Endothelial cell (in vitro differentiated cells): ENCODE data around the gene A2ML1. TPM values are rescaled to one million over a fixed set of nuclear protein-coding genes. Genes with fewer than 3 reads are reported as not detected.
"Not testable (repeated sequence)": the region's sequence is repeated elsewhere in the genome, so short reads cannot be mapped to it uniquely, and the experiment has no call there.

Experiments
- DNase-seq: peaks from one replicate; pipeline ENCODE4 v3.0.0; 2021; ENCODE audit warnings: low spot score
- H3K27ac Mint-ChIP-seq: one replicate; pipeline ENCODE4 v1.8.0; 2021; ENCODE audit warnings: mixed read lengths, inconsistent platforms; ENCODE audit not compliant: unreplicated experiment
- H3K27me3 Mint-ChIP-seq: one replicate; pipeline ENCODE4 v1.8.0; 2021; ENCODE audit warnings: mild to moderate bottlenecking, moderate library complexity, mixed read lengths, inconsistent platforms; ENCODE audit not compliant: unreplicated experiment
- H3K36me3 Mint-ChIP-seq: one replicate; pipeline ENCODE4 v1.8.0; 2021; ENCODE audit warnings: mild to moderate bottlenecking, low read depth, mixed read lengths, inconsistent platforms; ENCODE audit not compliant: unreplicated experiment
- H3K4me1 Mint-ChIP-seq: one replicate; pipeline ENCODE4 v1.8.0; 2021; ENCODE audit warnings: mild to moderate bottlenecking, mixed read lengths, inconsistent platforms; ENCODE audit not compliant: unreplicated experiment
- H3K4me3 Mint-ChIP-seq: one replicate; pipeline ENCODE4 v1.8.0; 2021; ENCODE audit warnings: mild to moderate bottlenecking, mixed read lengths, inconsistent platforms; ENCODE audit not compliant: unreplicated experiment
- H3K9me3 Mint-ChIP-seq: one replicate; pipeline ENCODE4 v1.8.0; 2021; ENCODE audit warnings: mixed read lengths, inconsistent platforms; ENCODE audit not compliant: unreplicated experiment
- total RNA-seq: library from RNA; stranded (reverse); fragmentation: NEBNext Ultra II Directional; extraction: Animal tissue kit (Norgen Biotek cat#: 25700); gene quantifications from one replicate; pipeline ENCODE4 v1.2.1, GENCODE V29; 2021; ENCODE audit not compliant: unreplicated experiment
- TF ChIP-seq, protein P1 (sequence below): fragments of 200-600 bp; sonication (generic); IDR thresholded peaks from one replicate; pipeline ENCODE4 v1.5.0; 2021; ENCODE audit warnings: antibody characterized with exemption; ENCODE audit not compliant: unreplicated experiment

Gene A2ML1
- total RNA-seq, 1 donor from 2014 or later = not detected

DNA sequence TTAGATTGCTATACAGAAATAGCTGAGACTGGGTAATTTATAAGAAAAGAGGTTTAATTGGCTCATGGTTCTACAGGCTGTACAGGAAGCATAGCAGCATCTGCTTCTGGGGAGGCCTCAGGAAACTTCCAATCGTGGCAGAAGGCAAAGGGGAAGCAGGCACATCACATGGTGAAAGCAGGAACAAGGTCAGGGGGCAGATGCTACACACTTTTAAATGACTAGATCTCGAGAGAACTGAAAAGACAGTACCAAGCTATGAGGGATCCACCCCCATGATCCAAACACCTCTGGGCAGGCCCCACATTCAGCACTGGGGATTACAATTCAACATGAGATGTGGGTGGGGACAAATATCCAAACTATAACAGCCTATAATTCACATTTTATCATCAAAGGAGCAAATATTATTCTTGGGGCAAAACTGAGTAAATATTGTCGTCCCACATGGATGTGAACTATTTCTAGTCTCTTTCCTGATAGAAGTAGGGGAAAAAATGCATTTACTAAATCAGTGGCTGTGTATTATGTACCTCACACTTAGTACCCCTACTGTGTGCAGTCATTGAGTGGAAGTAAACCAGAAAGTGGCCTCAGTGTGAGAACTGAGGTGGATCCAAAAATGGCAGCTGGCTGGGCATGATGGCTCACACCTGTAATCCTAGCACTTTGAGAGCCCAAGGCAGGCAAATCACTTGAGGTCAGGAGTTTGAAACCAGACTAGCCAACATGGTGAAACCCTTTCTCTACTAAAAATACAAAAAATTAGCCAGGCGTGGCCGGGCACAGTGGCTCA, 25.4 kb upstream of the A2ML1 start:
- H3K27ac Mint-ChIP-seq = no peak overlapping the region
- no peaks in the 10 kb centered on the region for H3K9me3 Mint-ChIP-seq
- DNase-seq = no peak
- H3K4me3 Mint-ChIP-seq = no peak overlapping the region
- no peaks in the 10 kb centered on the region for H3K4me1 Mint-ChIP-seq
- peaks cover 4% of the 10 kb centered on the region for H3K27me3 Mint-ChIP-seq
- H3K36me3 Mint-ChIP-seq = peaks cover 18% of the 10 kb centered on the region
- TF ChIP-seq, protein P1, sequence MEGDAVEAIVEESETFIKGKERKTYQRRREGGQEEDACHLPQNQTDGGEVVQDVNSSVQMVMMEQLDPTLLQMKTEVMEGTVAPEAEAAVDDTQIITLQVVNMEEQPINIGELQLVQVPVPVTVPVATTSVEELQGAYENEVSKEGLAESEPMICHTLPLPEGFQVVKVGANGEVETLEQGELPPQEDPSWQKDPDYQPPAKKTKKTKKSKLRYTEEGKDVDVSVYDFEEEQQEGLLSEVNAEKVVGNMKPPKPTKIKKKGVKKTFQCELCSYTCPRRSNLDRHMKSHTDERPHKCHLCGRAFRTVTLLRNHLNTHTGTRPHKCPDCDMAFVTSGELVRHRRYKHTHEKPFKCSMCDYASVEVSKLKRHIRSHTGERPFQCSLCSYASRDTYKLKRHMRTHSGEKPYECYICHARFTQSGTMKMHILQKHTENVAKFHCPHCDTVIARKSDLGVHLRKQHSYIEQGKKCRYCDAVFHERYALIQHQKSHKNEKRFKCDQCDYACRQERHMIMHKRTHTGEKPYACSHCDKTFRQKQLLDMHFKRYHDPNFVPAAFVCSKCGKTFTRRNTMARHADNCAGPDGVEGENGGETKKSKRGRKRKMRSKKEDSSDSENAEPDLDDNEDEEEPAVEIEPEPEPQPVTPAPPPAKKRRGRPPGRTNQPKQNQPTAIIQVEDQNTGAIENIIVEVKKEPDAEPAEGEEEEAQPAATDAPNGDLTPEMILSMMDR = no peak

DNA sequence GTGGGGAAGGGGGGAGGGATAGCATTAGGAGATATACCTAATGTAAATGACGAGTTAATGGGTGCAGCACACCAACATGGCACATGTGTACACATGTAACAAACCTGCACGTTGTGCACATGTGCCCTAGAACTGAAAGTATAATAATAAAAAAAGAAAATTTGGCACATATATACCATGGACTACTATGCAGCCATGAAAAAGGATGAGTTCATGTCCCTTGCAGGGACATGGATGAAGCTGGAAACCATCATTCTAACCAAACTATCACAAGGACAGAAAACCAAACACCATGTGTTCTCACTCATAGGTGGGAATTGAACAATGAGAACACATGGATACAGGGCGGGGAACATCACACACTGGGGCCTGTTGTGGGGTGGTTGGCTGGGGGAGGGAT, 21.2 kb upstream of the A2ML1 start:
- H3K27me3 Mint-ChIP-seq, H3K36me3 Mint-ChIP-seq, DNase-seq, H3K27ac Mint-ChIP-seq, H3K9me3 Mint-ChIP-seq, H3K4me3 Mint-ChIP-seq, H3K4me1 Mint-ChIP-seq: not testable (repeated sequence)

DNA sequence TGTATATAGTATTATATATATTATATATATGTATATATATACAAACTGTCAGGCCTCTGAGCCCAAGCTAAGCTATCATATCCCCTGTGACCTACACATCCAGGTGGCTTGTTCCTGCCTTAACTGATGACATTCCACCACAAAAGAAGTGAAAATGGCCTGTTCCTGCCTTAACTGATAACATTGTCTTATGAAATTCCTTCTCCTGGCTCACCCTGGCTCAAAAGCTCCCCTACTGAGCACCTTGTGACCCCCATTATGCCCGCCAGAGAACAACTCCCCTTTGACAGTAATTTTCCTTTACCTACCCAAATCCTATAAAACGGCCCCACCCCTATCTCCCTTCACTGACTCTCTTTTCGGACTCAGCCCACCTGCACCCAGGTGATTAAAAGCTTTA, 17.6 kb upstream of the A2ML1 start:
- Mint-ChIP-seq H3K4me1 (peaks cover 12% of the 10 kb centered on the region), H3K27me3 (peaks cover 11% of the 10 kb centered on the region), H3K27ac (peak overlapping the region; percentile 24)
- not testable (repeated sequence) for H3K9me3 Mint-ChIP-seq, DNase-seq, H3K4me3 Mint-ChIP-seq, H3K36me3 Mint-ChIP-seq

DNA sequence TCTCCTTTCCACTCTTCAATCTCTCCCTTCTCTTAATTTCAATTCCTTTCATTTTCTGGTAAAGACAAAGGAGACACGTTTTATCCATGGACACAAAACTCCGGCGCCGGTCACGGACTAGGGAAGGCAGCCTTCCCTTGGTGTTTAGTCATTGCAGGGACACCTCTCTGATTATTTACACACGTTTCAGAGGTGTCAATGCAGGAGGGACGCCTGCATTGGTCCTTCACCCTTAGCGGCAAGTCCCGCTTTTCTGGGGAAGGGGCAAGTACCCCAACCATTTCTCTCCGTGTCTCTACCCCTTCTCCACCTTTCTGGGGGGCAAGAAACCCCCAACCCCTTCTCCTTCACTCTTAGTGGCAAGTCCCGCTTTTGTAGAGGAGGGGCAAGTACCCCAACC, 16.9 kb upstream of the A2ML1 start:
- Mint-ChIP-seq H3K27ac (peak overlapping the region; percentile 24), H3K27me3 (peaks cover 11% of the 10 kb centered on the region), H3K4me1 (peaks cover 12% of the 10 kb centered on the region)
- H3K4me3 Mint-ChIP-seq, H3K9me3 Mint-ChIP-seq, DNase-seq, H3K36me3 Mint-ChIP-seq: not testable (repeated sequence)

DNA sequence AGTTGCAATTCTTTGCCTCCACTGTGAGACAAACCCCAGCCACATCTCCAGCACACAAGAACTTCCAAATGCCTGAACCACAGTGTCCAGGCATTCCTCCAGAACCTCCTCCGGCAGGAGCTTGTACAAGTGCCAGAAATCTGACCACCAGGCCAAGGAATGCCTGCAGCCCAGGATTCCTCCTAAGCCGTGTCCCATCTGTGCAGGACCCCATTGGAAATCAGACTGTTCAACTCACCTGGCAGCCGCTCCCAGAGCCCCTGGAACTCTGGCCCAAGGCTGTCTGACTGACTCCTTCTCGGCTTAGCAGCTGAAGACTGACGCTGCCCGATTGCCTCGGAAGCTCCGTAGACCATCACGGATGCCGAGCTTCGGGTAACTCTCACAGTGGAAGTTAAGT, 15.3 kb upstream of the A2ML1 start:
- not testable (repeated sequence) for H3K9me3 Mint-ChIP-seq, H3K27ac Mint-ChIP-seq, DNase-seq, H3K4me3 Mint-ChIP-seq, H3K36me3 Mint-ChIP-seq
- H3K27me3 Mint-ChIP-seq = peaks cover 11% of the 10 kb centered on the region
- H3K4me1 Mint-ChIP-seq = peaks cover 12% of the 10 kb centered on the region

DNA sequence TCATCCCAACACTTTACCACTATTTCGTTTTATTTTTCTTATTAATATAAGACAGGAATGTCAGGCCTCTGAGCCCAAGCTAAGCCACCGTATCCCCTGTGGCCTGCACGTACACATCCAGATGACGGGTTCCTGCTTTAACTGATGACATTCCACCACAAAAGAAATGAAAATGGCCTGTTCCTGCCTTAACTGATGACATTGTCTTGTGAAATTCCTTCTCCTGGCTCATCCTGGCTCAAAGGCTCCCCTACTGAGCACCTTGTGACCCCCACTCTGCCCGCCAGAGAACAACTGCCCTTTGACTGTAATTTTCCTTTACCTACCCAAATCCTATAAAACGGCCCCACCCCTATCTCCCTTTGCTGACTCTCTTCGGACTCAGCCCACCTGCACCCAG, 12.3 kb upstream of the A2ML1 start:
- not testable (repeated sequence) for H3K4me1 Mint-ChIP-seq, H3K9me3 Mint-ChIP-seq, H3K4me3 Mint-ChIP-seq, DNase-seq, H3K36me3 Mint-ChIP-seq, H3K27me3 Mint-ChIP-seq
- H3K27ac Mint-ChIP-seq = peak overlapping the region; percentile 3

DNA sequence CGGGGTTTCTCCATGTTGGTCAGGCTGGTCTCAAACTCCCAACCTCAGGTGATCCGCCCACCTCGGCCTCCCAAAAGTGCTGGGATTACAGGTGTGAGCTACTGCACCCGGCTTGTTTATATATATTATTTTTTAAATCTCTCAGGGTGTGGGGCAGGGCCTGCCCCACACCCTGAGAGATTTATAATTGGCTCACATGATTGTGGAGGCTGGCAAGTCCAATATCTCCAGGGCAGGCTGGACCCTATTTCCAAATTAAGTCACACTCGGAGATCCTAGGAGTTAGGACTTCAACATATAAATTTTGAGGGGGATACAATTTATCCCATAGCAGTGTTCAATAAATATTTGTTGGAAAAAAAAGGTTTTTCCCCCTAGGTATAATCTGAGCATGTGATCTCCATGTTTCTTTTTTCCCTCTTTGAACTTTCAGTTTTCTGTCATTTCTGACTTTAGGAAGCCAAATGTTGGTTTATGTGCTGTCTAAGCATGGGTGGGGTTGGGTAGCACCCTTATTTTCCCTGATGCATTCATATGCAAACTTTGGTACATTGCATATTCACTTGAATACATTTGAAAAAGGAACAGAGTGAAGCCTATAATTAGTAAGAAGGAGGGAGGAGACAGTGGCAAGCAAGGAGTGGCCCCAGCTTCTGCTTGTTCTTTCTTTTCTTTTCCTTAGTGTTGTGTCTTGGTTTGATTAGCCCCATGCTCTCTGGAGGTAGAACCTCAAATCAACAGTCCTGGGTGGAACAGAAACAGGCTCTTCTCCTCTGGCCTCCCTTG, 8.7 kb upstream of the A2ML1 start:
- no peak for DNase-seq
- Mint-ChIP-seq H3K4me3 (no peak overlapping the region), H3K9me3 (no peaks in the 10 kb centered on the region), H3K36me3 (no peaks in the 10 kb centered on the region), H3K27me3 (no peaks in the 10 kb centered on the region), H3K4me1 (no peaks in the 10 kb centered on the region), H3K27ac (no peak overlapping the region)
- TF ChIP-seq, protein P1 = no peak
